Prostate gland (tissue), 2 donors: ENCODE data around the gene CDK19.

Source experiments
- CTCF ChIP-seq, 4 experiments: fragments of 200-600 bp in 2 of 4; fragments of 450-650 bp in 2 of 4; sonication (generic) in 2 of 4; IDR thresholded peaks; 1 replicate in 3 of 4; 2 replicates in 1 of 4; pipeline ENCODE4 v1.5.1; 2016 to 2019; ENCODE audit warnings: antibody characterized with exemption in 4 of 4, mild to moderate bottlenecking in 2 of 4, moderate library complexity in 2 of 4
- POLR2A ChIP-seq: fragments of 450-650 bp; IDR thresholded peaks from one replicate; pipeline ENCODE4 v1.6.1; 2016; ENCODE audit warnings: antibody characterized with exemption, mild to moderate bottlenecking
- POLR2AphosphoS5 ChIP-seq: sonication (generic); formaldehyde crosslinking; IDR thresholded peaks from one replicate; pipeline ENCODE4 v1.6.1; 2017; ENCODE audit warnings: antibody characterized with exemption

- TF ChIP-seq CTCF (IDR thresholded peaks at IDR 0.05) (no peak), POLR2A (no peak), POLR2AphosphoS5 (no peak)
Observed at GRCh38 chr6:110688661-110689268, 126.5 kb downstream of the CDK19 start.
